Breast epithelium (tissue), 4 donors: ENCODE measurements around the gene LIF. TPM values are rescaled to one million over a fixed set of nuclear protein-coding genes. Genes with fewer than 3 reads are reported as not detected.

Experiments used
- DNase-seq, 2 donors: peaks; one replicate each; pipeline ENCODE4 v3.0.0-alpha.2; 2019; ENCODE audit warnings: low spot score in 2 of 2
- H3K27ac ChIP-seq, 2 donors: fragments of 200-600 bp; sonication (generic) in 1 of 2; one replicate each; pipeline ENCODE4 v1.5.1; 2016 to 2019; ENCODE audit warnings: mild to moderate bottlenecking in 1 of 2
- H3K27me3 ChIP-seq, 2 donors: fragments of 200-600 bp; sonication (generic) in 1 of 2; one replicate each; pipeline versions ENCODE4 v1.5.1 to v1.6.0; 2017 to 2019; ENCODE audit warnings: control low read depth in 1 of 2, mild to moderate bottlenecking in 1 of 2
- H3K36me3 ChIP-seq: fragments of 200-600 bp; one replicate; pipeline ENCODE4 v1.5.1; 2019
- H3K4me1 ChIP-seq, 2 donors: fragments of 200-600 bp; sonication (generic); one replicate each; pipeline ENCODE4 v1.5.1; 2016 to 2019; ENCODE audit warnings: control low read depth in 1 of 2
- H3K4me3 ChIP-seq, 3 donors: fragments of 200-600 bp; sonication (generic); 1 replicate in 2 of 3; 2 replicates in 1 of 3; pipeline ENCODE4 v1.5.1; 2016 to 2019; ENCODE audit warnings: mild to moderate bottlenecking in 3 of 3, moderate library complexity in 2 of 3
- H3K9me3 ChIP-seq, 2 donors: fragments of 200-600 bp; sonication (generic) in 1 of 2; one replicate each; pipeline ENCODE4 v1.5.1; 2016 to 2019; ENCODE audit warnings: control low read depth in 1 of 2
- POLR2A ChIP-seq: fragments of 450-650 bp; IDR thresholded peaks from one replicate; pipeline ENCODE4 v1.6.1; 2016; ENCODE audit warnings: antibody characterized with exemption, mild to moderate bottlenecking, moderate library complexity
- POLR2AphosphoS5 ChIP-seq, 3 donors: sonication (generic); formaldehyde crosslinking; IDR thresholded peaks; one replicate each; pipeline ENCODE4 v1.6.1; 2017; ENCODE audit warnings: antibody characterized with exemption in 3 of 3
- intact Hi-C: fragments of 100-400 bp; cut with DNase I; formaldehyde crosslinking; loops from one replicate; pipeline ENCODE4 v1.15.1; 2023; ENCODE audit warnings: low total_unique reads
- total RNA-seq, 3 donors: library from RNA; depleted of rRNA; stranded (reverse); fragments of >200 nt; gene quantifications; one replicate each; pipeline ENCODE4 v1.1.0, GENCODE V29; 2016
- TF ChIP-seq, protein P1 (sequence below), 3 donors: fragments of 450-650 bp; IDR thresholded peaks; one replicate each; pipeline ENCODE4 v1.5.1; 2016 to 2017; ENCODE audit warnings: antibody characterized with exemption in 3 of 3, mild to moderate bottlenecking in 3 of 3, moderate library complexity in 3 of 3

LIF gene
- total RNA-seq, 3 donors from 2014 or later = 1.4 to 9.5 (median 1.6) TPM

DNA sequence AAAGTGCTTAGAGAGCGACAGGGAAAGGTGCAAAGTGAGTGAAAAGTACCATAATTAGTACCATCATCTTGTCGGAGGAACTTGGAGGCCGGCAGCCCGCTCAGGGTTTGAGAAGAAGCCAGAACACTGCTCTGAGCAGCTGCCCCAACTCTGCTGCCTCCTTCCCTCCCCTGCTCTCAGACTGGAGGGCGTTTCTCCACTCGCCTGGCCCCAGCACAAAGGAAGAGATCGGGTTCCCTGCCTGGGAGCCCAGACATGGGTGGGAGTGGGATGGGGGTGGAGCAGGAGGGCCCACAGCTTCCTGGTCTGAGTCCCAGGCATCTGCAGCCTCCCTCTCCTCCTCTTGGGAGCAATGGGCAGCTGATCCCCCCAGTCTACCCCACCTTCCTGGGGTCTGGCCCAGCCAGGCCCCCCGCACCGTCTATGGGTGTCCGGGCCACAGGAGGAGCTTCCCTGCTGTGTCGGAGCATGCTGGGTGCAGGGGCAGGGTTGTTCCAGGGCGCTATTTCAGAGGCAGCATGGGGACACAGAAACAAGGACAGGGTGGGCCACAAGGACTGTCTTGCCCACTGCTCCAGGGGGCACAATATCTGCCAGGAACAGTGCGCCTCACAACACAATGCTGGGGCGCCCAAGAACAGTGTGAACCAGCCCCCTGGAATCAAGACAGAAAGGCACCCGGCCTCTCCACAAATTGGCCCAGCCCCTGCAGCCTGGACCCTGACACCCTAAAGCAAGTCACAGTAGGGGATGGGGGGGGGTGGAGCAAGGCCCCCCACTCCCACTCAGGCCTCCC lies 4.8 kb downstream of the LIF start:
- Histone ChIP-seq H3K27ac (no peak overlapping the region), H3K36me3 (no peaks in the 10 kb centered on the region), H3K27me3 (no peaks in the 10 kb centered on the region), H3K9me3 (no peaks in the 10 kb centered on the region), H3K4me1 (peaks cover 0 to under 1% of the 10 kb centered on the region in 2 donors), H3K4me3 (no peak overlapping the region)
- intact Hi-C loops = no loop called here
- TF ChIP-seq, protein P1, sequence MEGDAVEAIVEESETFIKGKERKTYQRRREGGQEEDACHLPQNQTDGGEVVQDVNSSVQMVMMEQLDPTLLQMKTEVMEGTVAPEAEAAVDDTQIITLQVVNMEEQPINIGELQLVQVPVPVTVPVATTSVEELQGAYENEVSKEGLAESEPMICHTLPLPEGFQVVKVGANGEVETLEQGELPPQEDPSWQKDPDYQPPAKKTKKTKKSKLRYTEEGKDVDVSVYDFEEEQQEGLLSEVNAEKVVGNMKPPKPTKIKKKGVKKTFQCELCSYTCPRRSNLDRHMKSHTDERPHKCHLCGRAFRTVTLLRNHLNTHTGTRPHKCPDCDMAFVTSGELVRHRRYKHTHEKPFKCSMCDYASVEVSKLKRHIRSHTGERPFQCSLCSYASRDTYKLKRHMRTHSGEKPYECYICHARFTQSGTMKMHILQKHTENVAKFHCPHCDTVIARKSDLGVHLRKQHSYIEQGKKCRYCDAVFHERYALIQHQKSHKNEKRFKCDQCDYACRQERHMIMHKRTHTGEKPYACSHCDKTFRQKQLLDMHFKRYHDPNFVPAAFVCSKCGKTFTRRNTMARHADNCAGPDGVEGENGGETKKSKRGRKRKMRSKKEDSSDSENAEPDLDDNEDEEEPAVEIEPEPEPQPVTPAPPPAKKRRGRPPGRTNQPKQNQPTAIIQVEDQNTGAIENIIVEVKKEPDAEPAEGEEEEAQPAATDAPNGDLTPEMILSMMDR (IDR thresholded peaks at IDR 0.05) = no peak
- TF ChIP-seq POLR2A = no peak
- no peak for TF ChIP-seq POLR2AphosphoS5 (IDR thresholded peaks at IDR 0.05)
- no peak for DNase-seq

- intact Hi-C loops = no loop called here
- Histone ChIP-seq H3K27ac (no peak overlapping the region), H3K36me3 (no peaks in the 10 kb centered on the region), H3K27me3 (no peaks in the 10 kb centered on the region), H3K4me1 (peaks cover 0 to 4% of the 10 kb centered on the region in 2 donors), H3K9me3 (no peaks in the 10 kb centered on the region), H3K4me3 (no peak overlapping the region)
- DNase-seq = no peak
- TF ChIP-seq POLR2A (no peak), POLR2AphosphoS5 (IDR thresholded peaks at IDR 0.05) (no peak)
- TF ChIP-seq, protein P1 (IDR thresholded peaks at IDR 0.05) = no peak
These were observed 5.8 kb downstream of the LIF start for GRCh38 chr22:30240541-30241417.

DNA sequence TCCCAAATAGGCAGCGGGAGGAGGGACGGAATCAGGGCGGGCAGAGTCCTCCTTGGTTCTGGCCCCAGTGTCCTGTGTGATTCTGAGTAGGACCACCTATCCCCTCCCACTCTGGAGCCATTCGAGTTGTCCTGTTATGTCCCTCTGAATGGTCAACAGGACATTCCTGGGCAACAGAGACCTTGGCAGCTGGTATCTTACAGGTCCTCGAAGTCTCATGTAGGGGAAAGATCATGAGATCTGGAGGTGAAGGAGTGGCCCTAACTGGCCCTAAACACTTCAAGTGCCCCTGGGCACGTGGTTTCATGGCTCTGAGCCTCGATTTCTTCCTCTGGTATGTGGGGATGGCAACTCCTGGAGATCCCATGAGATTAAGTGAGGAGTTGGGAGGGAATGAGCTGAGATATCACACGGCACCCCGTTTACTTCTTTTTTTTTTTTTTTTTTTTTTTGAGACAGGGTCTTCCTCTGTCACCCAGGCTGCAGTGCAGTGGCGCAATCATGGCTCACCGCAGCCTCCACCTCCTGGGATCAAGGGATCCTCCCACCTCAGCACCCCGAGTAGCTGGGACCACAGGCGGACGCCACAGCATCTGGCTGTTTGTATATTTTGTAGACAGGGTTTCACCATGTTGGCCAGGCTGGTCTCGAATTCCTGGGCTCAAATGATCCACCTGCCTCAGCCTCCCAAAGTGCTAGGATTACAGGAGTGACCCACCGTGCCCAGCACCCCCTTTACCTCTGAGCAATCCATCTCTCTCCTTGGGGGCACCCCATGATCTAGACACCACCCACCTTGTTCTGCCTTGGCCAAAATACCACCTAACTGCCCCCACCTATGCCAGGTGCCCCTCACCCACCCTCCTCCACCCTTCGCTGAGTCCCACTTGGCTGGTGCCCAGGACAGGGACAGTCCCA lies 6.8 kb downstream of the LIF start:
- H3K27ac ChIP-seq = no peak overlapping the region
- no peaks in the 10 kb centered on the region for H3K9me3 ChIP-seq
- no peaks in the 10 kb centered on the region for H3K36me3 ChIP-seq
- no peak for DNase-seq
- no peak overlapping the region for H3K4me3 ChIP-seq
- intact Hi-C loops = no loop called here
- H3K27me3 ChIP-seq = no peaks in the 10 kb centered on the region
- TF ChIP-seq POLR2A (no peak), POLR2AphosphoS5 (IDR thresholded peaks at IDR 0.05) (no peak)
- TF ChIP-seq, protein P1 (IDR thresholded peaks at IDR 0.05) = no peak
- H3K4me1 ChIP-seq = peaks cover 0 to 8% of the 10 kb centered on the region in 2 donors

GRCh38 chr22:30238661-30239487 lies 7.7 kb downstream of the LIF start:
- TF ChIP-seq POLR2AphosphoS5 (IDR thresholded peaks at IDR 0.05) = no peak
- no peak for TF ChIP-seq POLR2A
- TF ChIP-seq, protein P1 (IDR thresholded peaks at IDR 0.05) = no peak
- no peaks in the 10 kb centered on the region for H3K36me3 ChIP-seq
- no peaks in the 10 kb centered on the region for H3K27me3 ChIP-seq
- no peaks in the 10 kb centered on the region for H3K9me3 ChIP-seq
- intact Hi-C loops = no loop called here
- no peak for DNase-seq
- H3K4me1 ChIP-seq = peaks cover 0 to 8% of the 10 kb centered on the region in 2 donors
- H3K27ac ChIP-seq = no peak overlapping the region
- no peak overlapping the region for H3K4me3 ChIP-seq
